GM19452 (cell line): ENCODE measurements around the gene SH3RF1.
"Not testable (repeated sequence)": the region's sequence is repeated elsewhere in the genome, so short reads cannot be mapped to it uniquely, and the experiment has no call there.

ENCODE experiments used
- ATAC-seq: cut with Tn5 transposase; IDR thresholded peaks from one replicate; pipeline ENCODE4 v1.9.1; 2021; ENCODE audit not compliant: unreplicated experiment

The SH3RF1 gene

GRCh38 chr4:169270810-169271691, at the start of gene SH3RF1:
SH3RF1 (minus strand) TSS chr4:169270956; CDS start chr4:169269212, 1,744 bp downstream.
- ATAC-seq, result peak; percentile 57

DNA sequence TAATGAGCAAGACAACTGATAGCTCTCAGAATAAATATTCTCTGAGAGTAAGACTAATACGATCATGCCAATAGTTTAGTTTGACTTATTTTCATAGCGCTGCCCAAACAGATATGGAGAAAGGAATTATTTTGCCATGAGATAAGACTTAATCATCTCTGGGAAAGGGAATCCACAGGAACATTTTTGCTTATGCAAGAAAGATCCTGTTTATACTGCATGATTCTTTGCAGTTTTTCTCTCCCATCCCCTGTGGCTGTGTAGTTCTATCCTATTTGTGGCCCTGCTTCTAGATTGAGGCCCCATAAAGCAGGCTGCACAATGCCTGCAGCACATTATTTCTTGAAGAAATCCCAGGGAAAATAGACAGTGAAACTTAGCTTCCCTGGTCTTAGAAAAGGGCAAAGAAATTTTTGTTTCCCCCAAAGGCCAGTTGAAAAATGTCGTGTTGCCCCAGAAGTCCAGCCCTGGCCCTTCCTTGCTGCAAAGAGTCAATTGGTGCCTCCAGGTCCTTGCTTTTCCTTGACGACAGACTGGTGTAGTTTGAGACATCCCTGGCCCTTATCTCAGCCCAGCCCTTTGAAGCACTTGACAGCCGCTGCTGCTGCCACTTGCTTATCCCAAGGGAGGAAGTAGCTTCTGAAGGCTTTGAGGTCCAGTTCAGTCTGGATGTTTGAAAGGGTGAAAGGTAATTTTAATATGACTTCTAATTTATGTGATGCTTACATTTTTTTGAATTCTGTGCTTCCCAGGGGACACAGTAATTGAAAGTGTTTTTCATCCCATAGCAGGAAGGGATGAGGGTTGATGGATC, 45.0 kb upstream of the SH3RF1 start:
- no peak for ATAC-seq

- ATAC-seq, result no peak
These were observed 44.1 kb upstream of the SH3RF1 start for GRCh38 chr4:169314906-169315305.

DNA sequence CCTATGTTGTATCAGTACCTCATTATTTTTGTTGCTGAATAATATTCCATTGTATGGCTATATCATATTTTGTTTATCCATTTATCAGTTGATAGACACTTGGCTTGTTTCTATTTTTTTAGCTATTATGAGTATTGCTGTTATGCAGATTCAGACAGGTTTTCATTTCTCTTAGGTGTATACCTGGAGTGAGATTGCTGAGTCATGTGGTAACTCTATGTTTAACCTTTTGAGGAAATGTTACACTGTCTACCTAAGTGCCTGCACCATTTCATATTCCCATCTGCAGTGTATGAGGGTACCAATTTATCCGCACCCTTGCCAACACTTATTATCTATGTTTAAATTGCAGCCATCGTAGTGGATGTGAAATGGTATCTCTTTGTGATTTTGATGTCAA, 43.0 kb upstream of the SH3RF1 start:
- no peak for ATAC-seq

GRCh38 chr4:169312690-169313422, 42.1 kb upstream of the SH3RF1 start:
- no peak for ATAC-seq

GRCh38 chr4:169311643-169312365, 41.0 kb upstream of the SH3RF1 start:
- ATAC-seq, result peak; percentile 79

- no peak for ATAC-seq
These were observed 38.7 kb upstream of the SH3RF1 start for GRCh38 chr4:169309326-169309967.

GRCh38 chr4:169307576-169307975, 36.8 kb upstream of the SH3RF1 start:
- no peak for ATAC-seq

GRCh38 chr4:169305651-169306050, 34.9 kb upstream of the SH3RF1 start:
- no peak for ATAC-seq

GRCh38 chr4:169305173-169305572, 34.4 kb upstream of the SH3RF1 start:
- no peak for ATAC-seq

- no peak for ATAC-seq
These were observed 25.1 kb upstream of the SH3RF1 start for GRCh38 chr4:169295822-169296221.

DNA sequence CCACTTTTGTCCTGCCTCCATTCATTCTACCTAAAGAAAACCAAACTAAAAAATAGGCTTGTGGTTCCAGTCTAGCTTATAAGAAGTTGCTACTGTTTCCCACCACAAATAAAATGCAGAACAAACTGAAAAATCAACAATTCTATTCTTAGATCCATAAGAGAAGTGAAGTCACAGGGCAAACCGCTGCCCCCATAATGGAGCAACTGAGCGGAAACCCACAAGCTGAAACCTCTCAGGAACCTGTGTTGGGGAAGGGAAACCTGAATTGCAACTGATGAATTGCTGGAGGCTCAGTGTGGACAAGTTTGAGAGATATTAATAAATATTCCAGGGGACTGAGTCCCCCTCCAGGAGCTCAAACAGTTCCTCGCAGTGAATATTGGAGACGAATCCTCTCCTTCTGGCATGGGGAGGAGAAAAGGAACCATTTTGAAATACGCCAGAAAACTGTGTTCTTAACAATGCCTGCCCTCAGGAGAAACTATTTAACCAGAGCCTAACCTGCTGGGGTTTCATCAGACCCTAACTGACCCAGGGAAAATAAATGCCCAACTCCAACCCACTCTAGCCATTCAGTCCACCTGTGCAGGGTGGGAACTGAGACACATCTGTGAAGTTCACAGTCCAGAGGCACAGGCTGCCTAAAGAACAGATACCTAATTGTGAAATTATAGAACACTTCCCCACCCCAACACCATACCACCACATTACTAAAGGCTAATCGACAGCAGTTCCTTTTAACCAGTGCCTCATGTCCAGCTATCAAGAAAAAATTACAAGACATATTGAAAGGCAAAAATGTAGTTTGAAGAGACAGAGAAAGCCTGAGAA, 22.8 kb upstream of the SH3RF1 start:
- ATAC-seq, result peak; percentile 88

GRCh38 chr4:169287983-169288382, 17.2 kb upstream of the SH3RF1 start:
- ATAC-seq, result not testable (repeated sequence)

DNA sequence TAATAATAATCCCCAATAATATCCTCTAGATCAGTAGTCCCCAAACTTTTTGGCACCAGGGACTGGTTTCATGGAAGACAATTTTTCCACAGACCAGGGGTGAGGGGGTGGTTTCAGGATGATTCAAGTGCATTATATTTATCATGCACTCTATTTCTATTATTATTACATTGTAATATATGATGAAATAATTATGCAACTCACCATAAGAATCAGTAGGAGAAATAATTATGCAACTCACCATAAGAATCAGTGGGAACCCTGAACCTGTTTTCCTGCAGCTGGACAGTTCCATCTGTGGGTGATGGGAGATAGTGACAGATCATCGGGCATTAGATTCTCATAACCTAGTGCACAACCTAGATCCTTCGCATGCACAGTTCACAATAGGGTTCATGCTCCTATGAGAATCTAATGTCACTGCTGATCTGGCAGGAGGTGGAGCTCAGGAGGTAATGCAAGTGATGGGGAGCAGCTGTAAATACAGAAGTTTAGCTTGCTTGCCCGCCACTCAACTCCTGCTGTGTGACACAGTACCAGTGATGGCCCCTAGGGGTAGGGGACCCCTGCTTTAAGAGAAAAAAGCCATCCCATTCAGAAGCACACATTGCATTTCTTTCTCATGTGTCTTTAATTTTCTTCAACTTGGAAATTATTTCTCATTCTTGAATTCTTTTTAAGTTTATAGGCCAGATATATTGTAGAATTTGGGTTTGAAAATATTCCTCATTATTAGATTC, 16.0 kb upstream of the SH3RF1 start:
- no peak for ATAC-seq

DNA sequence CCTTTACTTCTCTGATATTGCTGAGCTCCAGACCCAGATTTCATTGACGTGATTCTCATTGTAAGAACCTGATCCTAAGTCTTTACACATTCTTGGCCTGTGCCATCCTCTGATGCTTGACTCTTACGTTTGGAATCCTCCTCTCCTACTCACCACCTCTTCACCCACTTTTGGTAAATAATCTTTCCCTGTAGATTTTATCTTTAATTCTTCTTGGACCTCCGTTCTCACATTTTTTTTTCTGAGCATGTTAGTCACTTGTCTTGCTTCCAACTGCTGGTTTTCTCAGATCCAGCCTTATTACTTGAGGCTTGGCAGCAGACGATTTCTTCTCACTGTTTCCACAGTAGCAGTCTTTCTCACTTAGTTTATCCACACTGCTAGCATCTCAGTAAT, 12.4 kb upstream of the SH3RF1 start:
- ATAC-seq, result no peak

DNA sequence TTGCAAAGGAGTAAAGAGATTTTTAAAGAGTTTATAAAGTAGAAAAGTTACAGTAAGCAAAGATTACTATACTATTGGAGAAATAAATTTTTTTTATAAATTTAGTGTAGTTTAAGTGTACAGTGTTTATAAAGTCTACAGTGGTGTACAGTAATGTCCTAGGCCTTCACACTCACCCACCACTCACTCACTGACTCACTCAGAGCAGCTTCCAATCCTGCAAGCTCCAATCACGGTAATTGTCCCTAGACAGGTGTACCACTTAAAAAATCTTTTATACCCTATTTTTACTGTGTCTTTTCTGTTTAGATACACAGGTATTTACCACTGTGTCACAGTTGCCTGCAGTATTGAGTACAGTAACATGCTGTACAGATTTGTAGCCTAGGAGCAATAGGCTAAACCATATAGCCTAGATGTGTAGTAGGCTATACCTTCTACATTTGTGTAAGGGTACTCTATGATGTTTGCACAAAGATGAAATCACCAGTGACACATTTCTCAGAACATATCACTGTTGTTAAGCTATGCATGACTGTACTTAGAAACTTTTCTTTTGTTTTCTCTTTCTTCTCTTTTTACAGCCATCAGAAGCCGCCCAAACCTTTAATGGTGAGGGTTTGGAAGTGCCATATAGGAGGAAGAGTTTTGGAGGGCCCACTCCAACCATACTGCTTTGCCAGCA, 11.8 kb upstream of the SH3RF1 start:
- ATAC-seq, result no peak

GRCh38 chr4:169279108-169279507, 8.4 kb upstream of the SH3RF1 start:
- ATAC-seq, result no peak

DNA sequence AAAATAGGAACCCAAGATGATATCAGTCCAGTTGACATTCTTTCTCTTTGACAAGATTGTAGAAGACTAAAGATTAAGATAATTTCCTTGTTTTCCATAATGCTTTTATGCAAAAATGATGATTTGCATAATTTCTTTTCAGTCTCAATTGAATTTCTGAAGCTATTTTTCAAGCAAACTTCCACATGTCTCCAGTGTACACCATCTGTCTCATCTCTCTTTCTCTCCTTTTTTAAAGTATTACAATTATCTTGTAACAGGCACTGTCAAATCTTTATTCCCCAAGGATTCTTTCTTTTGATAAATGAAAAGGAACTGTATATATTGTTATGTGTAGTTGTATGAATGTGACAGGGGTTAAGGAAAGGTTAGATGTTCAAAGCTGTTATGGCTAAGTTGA, 7.9 kb upstream of the SH3RF1 start:
- no peak for ATAC-seq
